Fibroblast of lung (primary cell): Measurements from ENCODE around the gene RABGAP1L. TPM values are rescaled to one million over a fixed set of nuclear protein-coding genes. Genes with fewer than 3 reads are reported as not detected.
A peak's percentile ranks its signal among the peaks of the same experiment; 100 is the strongest.

Experiments
- DNase-seq, 2 donors: peaks; one replicate each; pipeline versions ENCODE4 v3.0.0 to v3.0.0-alpha.2; 2010; ENCODE audit warnings: low read depth in 2 of 2
- H2AFZ ChIP-seq: 2 replicates; pipeline ENCODE4 v1.5.1; 2012; ENCODE audit warnings: low read length, control low read depth, inconsistent platforms
- H3K27ac ChIP-seq: 2 replicates; pipeline ENCODE4 v1.5.1; 2011; ENCODE audit warnings: low read length, control low read depth; ENCODE audit not compliant: insufficient read depth
- H3K27me3 ChIP-seq: 2 replicates; pipeline ENCODE4 v1.5.1; 2011; ENCODE audit warnings: mild to moderate bottlenecking, low read length; ENCODE audit not compliant: control insufficient read depth, insufficient read depth
- H3K36me3 ChIP-seq: 2 replicates; pipeline ENCODE4 v1.5.1; 2011; ENCODE audit warnings: low read length; ENCODE audit not compliant: control insufficient read depth, insufficient read depth
- H3K4me1 ChIP-seq: 2 replicates; pipeline ENCODE4 v1.5.1; 2011; ENCODE audit warnings: low read length; ENCODE audit not compliant: control insufficient read depth, insufficient read depth; ENCODE audit errors: extremely low read depth
- H3K4me2 ChIP-seq: 2 replicates; pipeline ENCODE4 v1.5.1; 2011; ENCODE audit warnings: low read length, control low read depth; ENCODE audit not compliant: insufficient read depth; ENCODE audit errors: extremely low read depth
- H3K4me3 ChIP-seq, 4 experiments: fragments of 200-600 bp in 1 of 4; sonication (generic) in 1 of 4; replicated peaks in 1 of 4; 2 replicates each; pipeline ENCODE4 v1.5.1; 2011 to 2016; ENCODE audit warnings: low read length in 4 of 4, low read depth in 3 of 4, mild to moderate bottlenecking in 3 of 4, control low read depth in 2 of 4, inconsistent platforms in 1 of 4, mixed read lengths in 1 of 4; ENCODE audit not compliant: insufficient read depth in 1 of 4; ENCODE audit errors: control extremely low read depth in 1 of 4
- H3K79me2 ChIP-seq: 2 replicates; pipeline ENCODE4 v1.5.1; 2012; ENCODE audit warnings: mild to moderate bottlenecking, low read length, inconsistent platforms; ENCODE audit not compliant: control insufficient read depth, insufficient read depth
- H3K9ac ChIP-seq: 2 replicates; pipeline ENCODE4 v1.5.1; 2011; ENCODE audit warnings: mild to moderate bottlenecking, low read length, control low read depth; ENCODE audit not compliant: insufficient read depth
- H3K9me3 ChIP-seq: 2 replicates; pipeline ENCODE4 v1.5.1; 2012; ENCODE audit warnings: low read depth, low read length; ENCODE audit not compliant: control insufficient read depth, insufficient read depth
- H4K20me1 ChIP-seq: 2 replicates; pipeline ENCODE4 v1.5.1; 2011; ENCODE audit warnings: low read length; ENCODE audit not compliant: control insufficient read depth, insufficient read depth; ENCODE audit errors: extremely low read depth
- CTCF ChIP-seq, 2 donors: IDR thresholded peaks in 1 of 2; conservative IDR thresholded peaks in 1 of 2; 1 replicate in 1 of 2; 2 replicates in 1 of 2; pipeline ENCODE4 v1.5.1; 2011 to 2012; ENCODE audit warnings: low read length in 2 of 2, control low read depth in 1 of 2, inconsistent platforms in 1 of 2, low read depth in 1 of 2, mild to moderate bottlenecking in 1 of 2
- EZH2 ChIP-seq: IDR thresholded peaks from 2 replicates; pipeline ENCODE4 v1.5.1; 2012; ENCODE audit warnings: low read length, control low read depth, mild to moderate bottlenecking; ENCODE audit errors: missing control alignments
- polyA plus RNA-seq, 2 donors: library from polyadenylated mRNA; depleted of rRNA in 1 of 2; stranded (reverse) in 1 of 2; unstranded in 1 of 2; fragments of >200 nt; gene quantifications; 2 replicates each; pipeline ENCODE4 v1.2.1, GENCODE V29; 2011 to 2012; ENCODE audit warnings: missing spikeins in 1 of 2
- total RNA-seq: library from RNA; depleted of rRNA; stranded (reverse); fragments of >200 nt; gene quantifications from 2 replicates; pipeline ENCODE4 v1.2.1, GENCODE V29; 2014

RABGAP1L gene
- total and polyA plus RNA-seq, 2 donors (not counting 1 experiment from before 2014, with no cell fraction given), result 33.8 to 36.5 TPM

GRCh38 chr1:174975764-174976163 is 816.4 kb downstream of the RABGAP1L start:
- H3K4me2 ChIP-seq, result no peak overlapping the region
- H3K36me3 ChIP-seq, result no peaks in the 10 kb centered on the region
- H3K27ac ChIP-seq, result no peak overlapping the region
- no peak for DNase-seq
- H4K20me1 ChIP-seq, result no peaks in the 10 kb centered on the region
- TF ChIP-seq EZH2, result no peak
- no peak for TF ChIP-seq CTCF (conservative IDR thresholded peaks at IDR 0.05 in 1 of 2, IDR thresholded peaks at IDR 0.05 in 1 of 2; ENCODE audit: low read depth in 1 of 2, low read length in 2 of 2)
- no peaks in the 10 kb centered on the region for H3K79me2 ChIP-seq
- H2AFZ ChIP-seq, result no peak overlapping the region
- no peaks in the 10 kb centered on the region for H3K9me3 ChIP-seq
- H3K4me1 ChIP-seq, result no peaks in the 10 kb centered on the region
- H3K4me3 ChIP-seq, result no peak overlapping the region
- H3K27me3 ChIP-seq, result no peaks in the 10 kb centered on the region
- no peak overlapping the region for H3K9ac ChIP-seq

- no peaks in the 10 kb centered on the region for H3K36me3 ChIP-seq
- no peak overlapping the region for H3K9ac ChIP-seq
- no peaks in the 10 kb centered on the region for H3K4me1 ChIP-seq
- peak; percentile 51 to 64 for DNase-seq
- TF ChIP-seq EZH2 (no peak), CTCF (conservative IDR thresholded peaks at IDR 0.05 in 1 of 2, IDR thresholded peaks at IDR 0.05 in 1 of 2; ENCODE audit: low read depth in 1 of 2, low read length in 2 of 2) (no peak)
- no peaks in the 10 kb centered on the region for H3K9me3 ChIP-seq
- H3K79me2 ChIP-seq, result no peaks in the 10 kb centered on the region
- no peaks in the 10 kb centered on the region for H4K20me1 ChIP-seq
- H3K27me3 ChIP-seq, result no peaks in the 10 kb centered on the region
- H3K4me3 ChIP-seq, result no peak overlapping the region
- H3K4me2 ChIP-seq, result no peak overlapping the region
- H3K27ac ChIP-seq, result no peak overlapping the region
- no peak overlapping the region for H2AFZ ChIP-seq
These were observed 817.3 kb downstream of the RABGAP1L start for GRCh38 chr1:174976436-174977108.

- H3K4me1 ChIP-seq, result no peaks in the 10 kb centered on the region
- H3K4me2 ChIP-seq, result no peak overlapping the region
- no peaks in the 10 kb centered on the region for H3K9me3 ChIP-seq
- no peaks in the 10 kb centered on the region for H3K27me3 ChIP-seq
- no peak overlapping the region for H3K27ac ChIP-seq
- DNase-seq, result peak; percentile 22 to 73
- H4K20me1 ChIP-seq, result no peaks in the 10 kb centered on the region
- no peak overlapping the region for H2AFZ ChIP-seq
- H3K36me3 ChIP-seq, result no peaks in the 10 kb centered on the region
- H3K4me3 ChIP-seq, result no peak overlapping the region
- no peak for TF ChIP-seq EZH2
- peak; percentile 32 to 60 for TF ChIP-seq CTCF (conservative IDR thresholded peaks at IDR 0.05 in 1 of 2, IDR thresholded peaks at IDR 0.05 in 1 of 2; ENCODE audit: low read depth in 1 of 2, low read length in 2 of 2)
- no peak overlapping the region for H3K9ac ChIP-seq
- no peaks in the 10 kb centered on the region for H3K79me2 ChIP-seq
These were observed 823.8 kb downstream of the RABGAP1L start for GRCh38 chr1:174982971-174983689.
